NCI-H510A treated with DMSO at 0.1 percent for 48 hours (cell line): ENCODE results near the gene TAF7L.
A peak's percentile ranks its signal among the peaks of the same experiment; 100 is the strongest.
"Not testable (repeated sequence)": the region's sequence is repeated elsewhere in the genome, so short reads cannot be mapped to it uniquely, and the experiment has no call there.

Source experiments
- DNase-seq: peaks from one replicate; lab custom pipeline; 2025; lab: John Stamatoyannopoulos, UW

The TAF7L gene, protein sequence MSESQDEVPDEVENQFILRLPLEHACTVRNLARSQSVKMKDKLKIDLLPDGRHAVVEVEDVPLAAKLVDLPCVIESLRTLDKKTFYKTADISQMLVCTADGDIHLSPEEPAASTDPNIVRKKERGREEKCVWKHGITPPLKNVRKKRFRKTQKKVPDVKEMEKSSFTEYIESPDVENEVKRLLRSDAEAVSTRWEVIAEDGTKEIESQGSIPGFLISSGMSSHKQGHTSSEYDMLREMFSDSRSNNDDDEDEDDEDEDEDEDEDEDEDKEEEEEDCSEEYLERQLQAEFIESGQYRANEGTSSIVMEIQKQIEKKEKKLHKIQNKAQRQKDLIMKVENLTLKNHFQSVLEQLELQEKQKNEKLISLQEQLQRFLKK

DNA sequence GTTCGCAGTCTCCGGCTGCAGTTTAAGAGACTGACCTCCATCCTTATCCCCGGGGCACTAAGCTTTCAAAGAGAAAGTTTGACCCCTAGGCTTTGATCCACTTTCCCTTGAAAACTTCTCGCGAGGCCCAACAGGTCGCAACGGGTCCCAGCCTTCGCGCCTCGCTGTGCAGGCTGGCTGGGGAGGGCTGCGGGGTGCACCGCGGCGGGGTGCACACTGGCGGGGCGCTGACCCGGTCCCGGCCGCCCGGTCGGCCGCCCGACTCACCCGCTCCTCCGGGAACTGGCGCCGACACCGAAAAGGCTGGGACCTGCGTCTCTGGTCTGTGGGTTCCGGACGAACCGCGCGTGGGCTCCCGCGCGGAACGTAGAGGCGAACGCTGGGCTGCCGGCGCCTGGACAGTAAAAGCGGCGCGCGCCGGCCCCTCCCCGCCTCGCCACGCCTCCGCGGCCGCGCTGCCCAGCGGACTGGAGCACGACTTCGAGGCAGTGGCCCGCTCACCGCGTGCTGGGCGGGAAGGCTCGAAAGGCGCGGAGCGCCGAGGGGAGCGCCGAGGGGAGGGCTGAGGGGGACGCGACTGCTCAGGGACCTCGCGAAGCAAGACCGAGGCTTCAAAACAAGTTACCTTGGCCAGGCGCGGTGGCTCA, at the start of gene TAF7L:
Gene TAF7L, minus strand, starts transcription at position 378 of the 647 bp plus-strand sequence. CDS start 3,791 bp downstream, outside the sequence.
- DNase-seq = no peak

DNA sequence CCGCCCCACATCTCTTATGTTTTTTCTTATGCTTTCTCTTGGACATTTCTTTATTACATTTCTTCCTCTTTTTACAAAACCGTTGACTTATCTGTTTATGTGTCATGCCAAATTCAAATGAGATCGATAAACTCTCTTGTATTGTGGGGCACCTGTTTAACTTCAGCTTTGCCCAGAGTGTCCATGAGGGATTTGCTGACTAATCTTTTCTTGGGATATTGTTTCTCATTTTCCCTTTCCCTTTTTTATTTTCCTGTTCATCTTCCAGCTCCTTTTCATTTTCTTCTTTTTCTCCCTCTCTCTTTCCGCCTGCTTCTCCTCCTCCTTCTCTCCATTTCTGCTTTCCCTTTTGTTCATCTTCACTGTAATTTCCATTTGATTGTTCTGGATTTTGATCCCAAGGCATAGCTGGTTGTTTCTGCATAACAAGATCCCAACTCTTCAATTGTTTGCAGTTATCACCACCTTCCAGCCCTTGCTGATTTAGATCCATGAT, 46.7 kb upstream of the TAF7L start:
- no peak for DNase-seq

DNA sequence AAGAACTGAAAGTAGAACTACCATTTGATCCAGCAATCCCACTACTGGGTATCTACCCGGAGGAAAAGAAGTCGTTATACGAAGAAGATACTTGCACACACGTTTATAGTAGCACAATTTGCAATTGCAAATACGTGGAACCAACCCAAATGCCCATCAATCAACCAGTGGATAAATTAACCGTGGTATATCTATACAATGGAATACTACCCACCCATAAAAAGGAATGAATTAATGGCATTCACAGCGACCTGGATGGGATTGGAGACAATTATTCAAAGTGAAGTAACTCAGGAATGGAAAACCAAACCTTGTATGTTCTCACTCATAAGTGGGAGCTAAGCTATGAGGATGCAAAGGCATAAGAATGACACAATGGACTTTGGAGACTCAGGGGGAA, 43.2 kb upstream of the TAF7L start:
- not testable (repeated sequence) for DNase-seq

DNA sequence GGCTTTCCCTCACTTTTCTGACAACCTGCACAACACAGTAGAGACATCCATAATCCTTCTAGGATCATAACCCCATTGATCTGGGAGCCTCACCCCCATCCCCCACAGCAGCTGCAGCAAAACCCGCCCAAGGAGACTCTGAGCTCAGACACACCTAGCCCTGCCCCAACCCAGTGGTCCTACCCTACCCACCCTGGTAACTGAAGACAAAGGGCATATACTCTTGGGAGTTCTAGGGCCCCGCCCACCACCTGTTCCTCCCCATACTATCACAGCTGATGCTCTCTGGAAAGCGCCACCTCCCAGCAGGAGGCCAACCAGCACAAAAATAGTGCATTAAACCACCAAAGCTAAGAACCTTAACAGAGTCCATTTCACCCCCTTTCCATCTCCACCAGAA, 35.5 kb upstream of the TAF7L start:
- not testable (repeated sequence) for DNase-seq

DNA sequence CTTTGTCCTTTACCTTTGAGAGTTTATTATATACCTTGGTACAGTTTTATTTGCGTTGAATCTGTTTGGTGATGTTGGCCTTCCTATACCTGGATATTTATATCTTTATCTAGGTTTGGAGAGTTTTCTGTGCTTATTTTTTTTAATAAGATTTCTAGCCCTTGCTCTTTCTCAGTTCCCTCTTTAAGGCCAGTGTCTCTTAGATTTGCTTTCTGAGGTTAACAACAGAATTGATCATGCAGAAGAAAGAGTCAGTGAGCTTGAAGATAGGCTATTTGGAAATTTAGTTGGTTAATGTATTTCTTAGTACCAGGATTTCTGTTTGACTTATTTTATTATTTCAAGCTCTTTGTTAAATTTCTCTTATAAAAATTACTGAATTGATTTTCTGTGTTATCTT, 12.7 kb upstream of the TAF7L start:
- no peak for DNase-seq

DNA sequence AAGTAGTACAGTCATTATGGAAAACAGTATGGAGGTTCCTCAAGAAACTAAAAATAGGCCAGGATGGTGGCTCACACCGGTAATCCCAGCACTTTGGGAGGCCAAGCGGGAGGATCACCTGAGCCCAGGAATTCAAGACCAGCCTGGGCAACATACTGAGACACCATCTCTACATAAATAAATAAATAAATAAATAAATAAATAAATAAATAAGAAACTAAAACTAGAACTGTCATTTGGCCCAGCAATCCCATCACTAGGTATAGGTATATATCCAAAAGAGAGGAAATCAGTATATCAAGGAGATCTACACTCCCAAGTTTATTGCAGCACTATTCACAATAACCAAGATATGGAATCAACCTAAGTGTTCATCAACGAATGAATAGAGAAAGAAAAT, 4.5 kb upstream of the TAF7L start:
- not testable (repeated sequence) for DNase-seq

DNA sequence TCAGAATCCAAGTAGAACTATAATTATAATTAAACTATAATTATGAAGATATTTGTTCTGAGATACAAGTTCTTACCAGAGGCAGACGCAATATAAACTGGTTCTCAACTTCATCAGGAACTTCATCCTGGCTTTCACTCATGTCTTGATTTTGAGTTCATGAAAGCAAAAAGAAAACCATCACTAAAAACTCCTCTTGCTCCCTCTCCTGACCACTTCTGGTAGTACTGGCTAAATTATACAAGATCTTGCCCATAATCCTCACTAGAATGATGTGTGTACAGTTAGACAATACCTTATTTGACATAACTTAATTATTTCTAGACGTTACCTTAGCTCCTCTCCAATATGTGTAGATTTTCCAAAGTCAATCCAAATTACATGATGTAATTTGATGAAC, 3.7 kb downstream of the TAF7L start:
- DNase-seq = peak; percentile 13

DNA sequence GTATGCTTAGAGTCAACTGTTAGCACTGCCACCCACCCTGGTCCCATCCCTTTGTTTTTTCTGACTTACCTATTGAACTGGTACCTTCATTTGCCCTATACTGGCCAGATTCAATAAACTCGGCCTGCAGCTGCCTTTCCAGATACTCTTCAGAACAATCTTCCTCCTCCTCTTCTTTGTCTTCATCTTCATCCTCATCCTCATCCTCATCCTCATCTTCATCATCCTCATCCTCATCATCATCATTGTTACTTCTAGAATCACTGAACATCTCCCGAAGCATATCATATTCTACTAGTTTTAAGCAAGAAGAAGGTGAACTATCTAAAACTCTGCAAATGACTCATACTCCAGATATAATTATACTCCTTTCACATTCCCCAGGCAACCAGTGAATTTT, 14.9 kb downstream of the TAF7L start:
- DNase-seq = no peak

DNA sequence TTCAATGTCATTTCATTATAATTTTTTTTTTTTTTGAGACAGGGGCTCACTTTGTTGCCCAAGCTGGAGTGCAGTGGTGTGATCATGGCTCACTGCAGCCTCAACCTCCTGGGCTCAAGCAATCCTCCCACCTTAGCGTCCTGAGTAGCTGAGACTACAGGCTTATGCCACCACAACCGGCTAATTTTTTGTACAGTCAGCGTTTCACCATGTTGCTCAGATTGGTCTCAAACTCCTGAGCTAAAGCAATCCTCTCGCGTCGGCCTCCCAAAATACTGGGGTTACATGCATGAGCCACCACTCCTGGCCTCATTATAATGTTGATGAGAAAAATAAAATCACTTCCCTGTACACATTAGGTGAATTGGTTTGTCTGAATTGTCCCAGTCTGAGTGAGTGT, 16.9 kb downstream of the TAF7L start:
- DNase-seq = no peak

DNA sequence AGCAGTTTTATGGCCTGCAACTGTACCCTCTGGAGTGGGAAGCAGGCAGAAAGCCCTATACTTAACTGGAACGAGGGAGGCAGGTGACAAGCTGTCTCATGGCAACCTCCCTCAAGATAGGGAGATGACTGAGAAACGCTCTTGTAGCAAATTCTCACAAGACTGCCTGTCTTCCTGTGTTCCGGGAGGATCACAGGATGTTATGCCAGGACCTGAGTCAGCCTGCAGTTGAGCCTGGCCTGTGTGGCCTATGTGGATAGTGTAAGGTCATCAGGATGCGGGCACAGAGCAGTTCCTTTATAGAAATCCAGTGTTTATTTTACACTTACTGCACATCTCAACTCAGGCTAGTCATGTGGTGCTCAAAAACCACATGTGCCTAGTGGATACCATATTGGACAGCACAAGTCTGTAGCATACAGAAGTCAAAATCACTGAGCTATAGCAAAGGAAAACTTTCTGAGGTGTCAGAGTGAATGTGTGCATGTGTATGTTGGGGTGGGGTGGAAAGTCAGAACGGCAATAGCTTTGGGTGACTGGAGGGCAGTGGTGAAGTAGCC, 25.2 kb downstream of the TAF7L start:
- DNase-seq = peak; percentile 2

DNA sequence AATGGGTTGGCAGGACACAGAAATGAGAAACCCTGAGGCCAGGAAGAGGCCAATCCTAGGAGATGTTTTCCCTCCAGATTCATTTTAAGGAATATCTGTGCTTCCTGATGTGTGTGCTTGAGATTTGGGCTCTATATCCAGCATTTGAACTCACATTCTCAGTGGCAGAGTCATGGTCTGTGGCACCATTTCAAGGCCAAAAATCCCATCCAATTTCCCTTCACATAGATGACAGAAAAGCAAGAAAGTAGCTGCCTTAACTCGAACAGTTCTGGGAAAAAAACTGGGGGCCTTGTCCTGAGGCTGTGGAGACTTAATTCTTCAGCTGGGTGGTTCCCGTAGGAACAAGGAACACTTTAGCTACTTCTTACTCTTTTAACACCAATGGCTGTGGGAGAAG, 27.4 kb downstream of the TAF7L start:
- no peak for DNase-seq

DNA sequence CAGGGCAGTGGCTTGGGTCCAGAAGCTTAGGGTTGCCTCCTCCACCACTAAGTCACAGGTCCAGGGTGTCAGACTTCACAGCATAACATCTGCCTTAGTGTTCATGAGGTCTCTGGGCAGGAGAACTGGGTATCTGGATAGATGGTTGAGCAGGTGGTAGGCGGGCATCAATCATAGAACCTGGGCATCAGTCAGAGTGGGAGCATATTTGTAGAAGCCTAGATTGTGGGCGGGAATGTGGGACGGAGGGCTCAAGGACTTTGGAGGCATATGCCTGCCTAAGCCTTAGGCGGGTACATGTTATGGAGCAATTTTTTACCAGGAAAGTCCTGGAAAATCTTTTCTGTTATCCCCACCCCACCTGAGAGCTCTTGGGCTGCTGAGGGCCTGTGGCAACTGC, 28.5 kb downstream of the TAF7L start:
- DNase-seq = no peak

DNA sequence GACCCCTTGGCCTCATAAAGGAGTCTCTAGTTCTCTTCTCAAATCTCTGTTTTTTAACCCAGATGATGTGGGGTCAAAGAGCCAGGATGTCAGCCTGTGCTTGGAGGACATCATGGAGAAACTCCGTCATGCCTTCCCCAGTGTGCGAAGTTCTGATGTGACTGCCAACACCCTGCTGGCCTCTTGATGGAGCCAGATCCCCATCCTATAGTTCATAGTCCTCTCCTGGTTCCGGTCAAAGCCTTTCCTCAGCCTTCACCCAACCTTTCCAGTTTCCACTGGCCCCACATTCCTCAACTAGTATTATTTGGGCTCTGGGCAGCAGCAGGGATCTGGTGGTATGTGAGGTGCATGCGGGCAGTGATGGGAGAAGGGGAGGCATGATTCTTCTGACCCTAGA, 30.7 kb downstream of the TAF7L start:
- DNase-seq = no peak

DNA sequence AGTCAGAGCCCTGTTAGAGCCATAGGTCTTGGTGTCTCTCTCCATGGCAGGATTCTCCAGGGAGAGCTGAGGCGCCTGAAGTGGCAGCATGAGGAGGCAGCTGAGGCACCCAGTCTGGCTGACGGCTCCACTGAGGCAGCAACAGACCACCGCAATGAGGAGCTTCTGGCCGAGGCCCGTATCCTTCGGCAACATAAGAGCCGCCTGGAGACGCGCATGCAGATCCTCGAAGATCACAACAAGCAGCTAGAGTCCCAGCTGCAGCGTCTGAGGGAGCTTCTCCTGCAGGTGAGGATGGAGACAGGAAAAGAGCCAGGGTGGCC, 32.9 kb downstream of the TAF7L start:
- no peak for DNase-seq

DNA sequence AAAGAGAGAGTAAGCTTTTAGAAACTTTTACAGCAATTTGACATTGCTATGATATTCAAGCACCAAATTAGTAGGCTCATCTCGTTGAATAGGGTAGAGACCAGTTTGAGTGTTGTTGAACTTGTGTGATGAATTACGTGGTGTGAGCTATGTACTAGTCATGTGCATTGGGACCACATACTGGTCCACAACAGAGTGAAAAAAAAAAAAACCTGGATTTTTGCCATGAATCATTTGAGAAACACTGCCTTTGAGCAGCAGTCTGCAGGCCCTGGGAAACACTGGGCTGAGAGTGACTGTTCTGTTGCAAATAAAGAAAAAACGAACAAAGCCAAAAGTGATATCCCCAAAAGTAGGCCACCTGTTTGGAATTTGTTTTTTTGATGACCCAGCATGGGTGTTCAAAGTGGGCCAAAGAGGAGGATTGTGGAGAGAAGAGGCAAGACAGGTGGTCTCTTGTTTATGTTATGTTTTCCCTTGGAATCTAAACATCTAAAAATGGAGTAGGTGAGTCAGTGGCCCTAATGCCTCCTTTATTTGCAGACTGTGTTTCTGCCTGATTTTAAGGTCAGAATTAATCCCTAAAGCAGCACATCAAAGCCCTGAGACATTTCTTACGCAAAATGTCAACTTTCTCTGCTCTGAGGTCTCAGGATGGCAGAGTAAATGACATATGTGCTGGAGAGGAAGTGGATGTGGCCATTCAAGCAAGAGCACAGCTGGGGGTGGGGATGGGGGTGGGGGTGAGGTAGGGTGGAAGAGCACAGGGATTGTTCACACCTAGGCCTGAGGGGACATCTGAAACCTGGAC, 33.5 kb downstream of the TAF7L start:
- DNase-seq = no peak

DNA sequence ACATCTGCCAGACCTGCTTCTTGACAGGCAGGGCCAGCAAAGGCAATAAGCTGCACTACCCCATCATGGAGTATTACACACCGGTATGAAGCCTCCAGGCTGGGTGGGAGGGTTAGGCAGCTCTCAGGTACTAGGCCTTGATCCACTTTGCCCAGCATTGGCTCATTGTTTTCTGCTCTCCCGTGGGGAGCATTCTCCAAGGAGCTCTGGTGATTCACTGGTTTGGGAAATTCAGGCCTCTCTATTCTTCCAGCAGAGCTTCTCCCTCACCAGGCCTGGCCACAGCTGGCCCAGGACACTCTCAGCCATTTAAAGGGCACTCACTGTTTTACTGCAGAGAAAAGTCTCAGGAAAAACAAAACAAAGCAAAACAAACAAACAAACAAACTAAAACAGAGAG, 38.5 kb downstream of the TAF7L start:
- no peak for DNase-seq

DNA sequence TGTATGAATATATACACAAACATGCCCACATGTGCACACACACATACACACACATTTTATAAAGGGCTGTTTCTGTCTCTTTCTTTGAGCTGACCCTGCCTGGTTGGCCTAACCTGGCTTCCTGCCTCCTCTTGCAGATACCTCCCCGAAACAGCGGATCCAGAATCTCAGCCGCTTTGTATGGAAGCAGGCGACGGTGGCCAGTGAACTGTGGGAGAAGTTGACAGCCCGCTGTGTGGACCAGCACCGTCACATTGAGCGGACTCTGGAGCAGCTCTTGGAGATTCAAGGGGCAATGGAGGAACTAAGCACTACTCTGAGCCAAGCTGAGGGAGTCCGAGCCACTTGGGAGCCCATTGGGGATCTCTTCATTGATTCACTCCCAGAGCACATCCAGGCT, 49.6 kb downstream of the TAF7L start:
- DNase-seq = no peak

DNA sequence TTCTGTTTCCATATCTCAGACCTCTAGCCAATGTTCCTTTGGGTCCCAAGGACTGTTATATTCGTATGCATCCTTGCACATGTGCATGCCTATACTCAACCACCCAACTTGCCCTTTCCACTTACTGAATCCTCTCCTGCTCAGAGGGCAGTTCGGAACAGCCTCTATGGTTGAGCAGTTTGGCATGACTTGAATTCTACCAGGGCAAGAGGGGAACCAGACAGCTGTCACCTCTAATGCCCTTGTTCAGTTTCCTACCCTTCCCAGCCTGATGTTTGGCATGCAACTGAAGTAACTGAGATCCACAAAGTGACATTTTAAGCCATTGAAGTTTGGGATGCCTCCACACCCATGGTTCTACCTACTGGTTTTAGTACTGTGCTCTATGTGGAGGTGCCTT, 54.1 kb downstream of the TAF7L start:
- no peak for DNase-seq

DNA sequence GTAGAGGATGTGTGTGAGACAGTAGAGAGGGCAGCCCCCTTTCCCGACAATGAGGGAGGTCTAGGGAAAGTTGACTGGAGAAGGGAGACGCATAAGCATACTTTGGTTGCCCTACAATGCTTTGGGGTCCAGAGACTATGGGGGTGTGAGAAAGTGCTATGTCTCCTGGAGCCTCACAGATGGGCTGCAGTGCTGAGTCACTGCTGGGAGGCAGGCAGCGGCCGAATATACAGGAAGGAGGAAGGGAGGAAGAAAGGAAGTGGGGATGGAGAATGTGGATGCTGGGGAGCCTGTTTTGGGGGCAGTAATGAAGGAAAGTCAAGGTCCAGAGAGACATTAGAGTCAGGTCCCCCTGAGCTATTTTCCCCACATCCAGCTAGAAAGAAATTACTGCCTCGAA, 58.8 kb downstream of the TAF7L start:
- no peak for DNase-seq

DNA sequence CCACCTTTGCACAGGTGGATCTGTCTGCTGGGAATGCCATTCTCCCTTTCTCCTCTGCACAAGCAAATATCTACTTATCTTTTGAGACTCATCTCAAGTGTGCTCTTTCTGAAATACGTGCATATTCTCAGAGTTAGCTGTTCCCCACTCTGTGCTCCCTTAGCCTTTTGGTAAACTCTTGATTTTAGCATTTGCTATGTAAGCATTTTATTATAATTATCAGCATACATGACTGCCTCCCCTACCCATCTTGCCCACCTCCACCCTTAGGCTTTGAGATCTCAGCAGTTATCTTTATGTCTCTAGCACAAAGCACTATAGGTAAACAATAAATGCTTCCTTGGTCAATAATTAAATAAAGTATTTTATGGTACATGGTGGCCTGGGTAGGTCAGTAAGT, 60.1 kb downstream of the TAF7L start:
- DNase-seq = no peak

DNA sequence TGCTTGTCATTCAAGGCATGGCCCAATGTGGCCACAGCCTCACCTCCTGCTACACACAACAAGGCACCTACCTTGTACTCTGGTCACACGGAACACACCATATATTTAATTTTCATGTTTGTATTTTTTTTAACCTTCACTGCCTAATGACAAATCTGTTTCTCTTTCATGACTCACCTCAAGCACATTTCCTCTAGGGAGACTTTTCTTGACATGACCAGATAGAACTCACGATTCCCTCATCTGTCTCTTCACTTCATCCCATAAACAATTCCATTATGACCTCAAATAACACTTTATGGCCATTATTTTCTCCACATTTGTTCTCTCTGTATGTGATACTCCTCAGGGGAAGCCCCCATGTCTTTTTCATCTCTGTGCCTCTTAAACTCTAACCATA, 60.5 kb downstream of the TAF7L start:
- DNase-seq = no peak

DNA sequence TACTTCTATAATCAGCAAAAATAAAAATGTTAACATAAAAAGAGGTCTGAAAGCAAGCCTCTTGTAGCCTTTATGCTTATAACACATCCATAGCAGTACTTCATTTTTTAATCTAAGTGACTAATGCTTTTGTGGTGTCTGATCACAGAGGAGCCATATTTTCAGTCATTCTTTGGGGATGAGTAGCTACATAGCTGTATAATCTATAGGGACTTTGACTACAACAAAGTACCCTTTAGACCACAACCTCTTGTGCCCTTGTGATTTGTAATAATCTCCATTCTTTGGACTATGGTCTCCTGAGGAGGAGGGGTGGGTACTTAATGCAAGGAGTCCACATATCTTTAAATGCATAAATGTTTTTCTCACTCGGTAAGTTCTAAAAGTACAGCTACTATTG, 62.0 kb downstream of the TAF7L start:
- no peak for DNase-seq

DNA sequence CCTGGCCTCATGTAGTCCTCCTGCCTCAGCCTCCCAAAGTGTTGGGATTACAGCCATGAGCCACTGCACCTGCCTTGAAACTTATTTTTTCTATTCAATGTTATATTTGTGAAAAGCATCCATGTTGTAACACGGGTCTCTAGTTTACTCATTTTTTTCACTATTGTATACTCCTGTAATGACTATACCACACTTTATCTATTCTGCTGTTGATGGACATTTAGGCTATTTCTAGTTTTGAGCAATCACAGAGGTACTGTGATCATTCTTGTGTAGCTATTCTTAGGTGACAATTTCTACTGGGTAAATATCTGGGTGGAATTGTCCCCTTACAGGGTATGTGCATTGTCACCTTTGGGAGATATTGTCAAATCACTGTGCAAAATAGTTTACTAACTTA, 67.9 kb downstream of the TAF7L start:
- DNase-seq = no peak
